IPS-20b (cell line): ENCODE measurements around the gene ACKR3.

Experiments used
- H3K27ac ChIP-seq: one replicate; pipeline ENCODE4 v1.5.1; 2013; ENCODE audit warnings: low read length
- H3K27me3 ChIP-seq: 2 replicates; pipeline ENCODE4 v1.6.1; 2013; ENCODE audit warnings: mild to moderate bottlenecking, low read length, inconsistent platforms; ENCODE audit not compliant: insufficient read depth
- H3K36me3 ChIP-seq: 2 replicates; pipeline ENCODE4 v1.6.1; 2013; ENCODE audit warnings: low read depth, mild to moderate bottlenecking, inconsistent platforms, low read length, moderate library complexity; ENCODE audit not compliant: insufficient read depth
- H3K4me1 ChIP-seq: 2 replicates; pipeline ENCODE4 v1.6.1; 2013; ENCODE audit warnings: mild to moderate bottlenecking, control low read depth, inconsistent platforms, low read length, moderate library complexity; ENCODE audit not compliant: insufficient read depth
- H3K4me3 ChIP-seq: 2 replicates; pipeline ENCODE4 v1.5.1; 2013; ENCODE audit warnings: mild to moderate bottlenecking, low read length, inconsistent platforms
- H3K9ac ChIP-seq: 2 replicates; pipeline ENCODE4 v1.6.1; 2013; ENCODE audit warnings: low read depth, mild to moderate bottlenecking, inconsistent platforms, low read length, moderate library complexity
- H3K9me3 ChIP-seq: 2 replicates; pipeline ENCODE4 v1.6.1; 2013; ENCODE audit warnings: mild to moderate bottlenecking, low read depth, low read length, inconsistent platforms; ENCODE audit not compliant: insufficient read depth

Gene ACKR3

GRCh38 chr2:236607471-236608187 lies 38.0 kb downstream of the ACKR3 start:
- H3K9ac ChIP-seq: no peak overlapping the region
- no peaks in the 10 kb centered on the region for H3K36me3 ChIP-seq
- no peaks in the 10 kb centered on the region for H3K9me3 ChIP-seq
- H3K27ac ChIP-seq: no peak overlapping the region
- no peaks in the 10 kb centered on the region for H3K27me3 ChIP-seq
- no peak overlapping the region for H3K4me3 ChIP-seq
- no peaks in the 10 kb centered on the region for H3K4me1 ChIP-seq

GRCh38 chr2:236608188-236608525 lies 38.5 kb downstream of the ACKR3 start:
- no peaks in the 10 kb centered on the region for H3K36me3 ChIP-seq
- H3K9me3 ChIP-seq: no peaks in the 10 kb centered on the region
- no peak overlapping the region for H3K4me3 ChIP-seq
- no peak overlapping the region for H3K27ac ChIP-seq
- H3K9ac ChIP-seq: no peak overlapping the region
- no peaks in the 10 kb centered on the region; the same call in 1 of the 2 replicates for H3K27me3 ChIP-seq
- no peaks in the 10 kb centered on the region for H3K4me1 ChIP-seq

GRCh38 chr2:236608710-236609109 lies 39.1 kb downstream of the ACKR3 start:
- Histone ChIP-seq H3K9me3 (no peaks in the 10 kb centered on the region), H3K27me3 (no peaks in the 10 kb centered on the region; the same call in 1 of the 2 replicates), H3K4me1 (no peaks in the 10 kb centered on the region), H3K27ac (no peak overlapping the region), H3K9ac (no peak overlapping the region), H3K36me3 (no peaks in the 10 kb centered on the region), H3K4me3 (no peak overlapping the region)

GRCh38 chr2:236610991-236611821 lies 41.6 kb downstream of the ACKR3 start:
- Histone ChIP-seq H3K9ac (no peak overlapping the region), H3K4me3 (no peak overlapping the region), H3K9me3 (no peaks in the 10 kb centered on the region), H3K27me3 (no peaks in the 10 kb centered on the region; the same call in 1 of the 2 replicates), H3K36me3 (no peaks in the 10 kb centered on the region), H3K27ac (no peak overlapping the region), H3K4me1 (no peaks in the 10 kb centered on the region)

- H3K9ac ChIP-seq: no peak overlapping the region
- H3K9me3 ChIP-seq: no peaks in the 10 kb centered on the region
- H3K4me3 ChIP-seq: no peak overlapping the region
- H3K27me3 ChIP-seq: no peaks in the 10 kb centered on the region; the same call in 1 of the 2 replicates
- H3K27ac ChIP-seq: no peak overlapping the region
- H3K4me1 ChIP-seq: no peaks in the 10 kb centered on the region
- no peaks in the 10 kb centered on the region for H3K36me3 ChIP-seq
These were observed 43.1 kb downstream of the ACKR3 start for GRCh38 chr2:236612737-236613136.

GRCh38 chr2:236613612-236614011 lies 44.0 kb downstream of the ACKR3 start:
- Histone ChIP-seq H3K4me1 (no peaks in the 10 kb centered on the region), H3K36me3 (no peaks in the 10 kb centered on the region), H3K27me3 (no peaks in the 10 kb centered on the region; the same call in 1 of the 2 replicates)

GRCh38 chr2:236614551-236614950 lies 44.9 kb downstream of the ACKR3 start:
- Histone ChIP-seq H3K9ac (no peak overlapping the region), H3K36me3 (no peaks in the 10 kb centered on the region), H3K27me3 (no peaks in the 10 kb centered on the region; the same call in 1 of the 2 replicates), H3K9me3 (no peaks in the 10 kb centered on the region), H3K27ac (no peak overlapping the region), H3K4me3 (no peak overlapping the region), H3K4me1 (no peaks in the 10 kb centered on the region)

More at GRCh38 chr2:236613612-236614011, 44.0 kb downstream of the ACKR3 start:
- no peak overlapping the region for H3K4me3 ChIP-seq
- no peaks in the 10 kb centered on the region for H3K9me3 ChIP-seq
- no peak overlapping the region for H3K27ac ChIP-seq
- no peak overlapping the region for H3K9ac ChIP-seq

GRCh38 chr2:236616031-236616430 lies 46.4 kb downstream of the ACKR3 start:
- Histone ChIP-seq H3K4me1 (no peaks in the 10 kb centered on the region), H3K9ac (no peak overlapping the region), H3K4me3 (no peak overlapping the region), H3K27me3 (no peaks in the 10 kb centered on the region; the same call in 1 of the 2 replicates), H3K9me3 (no peaks in the 10 kb centered on the region), H3K36me3 (no peaks in the 10 kb centered on the region), H3K27ac (no peak overlapping the region)

GRCh38 chr2:236616624-236617023 lies 47.0 kb downstream of the ACKR3 start:
- H3K4me1 ChIP-seq: no peaks in the 10 kb centered on the region
- H3K4me3 ChIP-seq: no peak overlapping the region
- H3K27ac ChIP-seq: no peak overlapping the region
- no peaks in the 10 kb centered on the region for H3K9me3 ChIP-seq
- H3K27me3 ChIP-seq: no peaks in the 10 kb centered on the region; the same call in 1 of the 2 replicates
- H3K9ac ChIP-seq: no peak overlapping the region
- H3K36me3 ChIP-seq: no peaks in the 10 kb centered on the region

GRCh38 chr2:236617221-236617737 lies 47.7 kb downstream of the ACKR3 start:
- Histone ChIP-seq H3K9me3 (no peaks in the 10 kb centered on the region), H3K4me1 (no peaks in the 10 kb centered on the region), H3K27me3 (no peaks in the 10 kb centered on the region; the same call in 1 of the 2 replicates)

GRCh38 chr2:236617796-236618195 lies 48.2 kb downstream of the ACKR3 start:
- Histone ChIP-seq H3K9ac (no peak overlapping the region), H3K4me1 (no peaks in the 10 kb centered on the region), H3K36me3 (no peaks in the 10 kb centered on the region), H3K27me3 (no peaks in the 10 kb centered on the region; the same call in 1 of the 2 replicates), H3K4me3 (no peak overlapping the region), H3K9me3 (no peaks in the 10 kb centered on the region), H3K27ac (no peak overlapping the region)

More at GRCh38 chr2:236617221-236617737, 47.7 kb downstream of the ACKR3 start:
- no peak overlapping the region for H3K4me3 ChIP-seq
- H3K27ac ChIP-seq: no peak overlapping the region
- H3K36me3 ChIP-seq: no peaks in the 10 kb centered on the region
- no peak overlapping the region for H3K9ac ChIP-seq
